ENCODE results near the gene PTGDS.
A peak's percentile ranks its signal among the peaks of the same experiment; 100 is the strongest.

PTGDS gene

GRCh38 chr9:136978073-136978864, 965 bp downstream of the PTGDS start:
- H3K36me3 Mint-ChIP-seq (ENCODE audit: low read depth): no peaks in the 10 kb centered on the region
- no peaks in the 10 kb centered on the region for H3K4me1 Mint-ChIP-seq
- H3K4me3 Mint-ChIP-seq: peak overlapping the region in 1 of 3 experiments; percentile 23
- no peak overlapping the region for H3K27ac Mint-ChIP-seq
- no peaks in the 10 kb centered on the region for H3K9me3 Mint-ChIP-seq
- TF ChIP-seq CTCF (IDR thresholded peaks at IDR 0.05; ENCODE audit: unreplicated experiment in 3 of 3): no peak
- no peaks in the 10 kb centered on the region for H3K27me3 Mint-ChIP-seq (ENCODE audit: low read depth)

GRCh38 chr9:136978865-136979544, 1.7 kb downstream of the PTGDS start:
- peaks cover 4% of the 10 kb centered on the region for H3K4me1 Mint-ChIP-seq
- no peak for TF ChIP-seq CTCF (IDR thresholded peaks at IDR 0.05; ENCODE audit: unreplicated experiment in 3 of 3)
- no peak overlapping the region for H3K4me3 Mint-ChIP-seq
- H3K27me3 Mint-ChIP-seq (ENCODE audit: low read depth): peaks cover 4% of the 10 kb centered on the region
- no peaks in the 10 kb centered on the region for H3K36me3 Mint-ChIP-seq (ENCODE audit: low read depth)
- no peak overlapping the region for H3K27ac Mint-ChIP-seq
- H3K9me3 Mint-ChIP-seq: no peaks in the 10 kb centered on the region

GRCh38 chr9:136979769-136980587, 2.7 kb downstream of the PTGDS start:
- peak overlapping the region in 1 of 3 experiments; percentile 49 for H3K27ac Mint-ChIP-seq
- no peak for TF ChIP-seq CTCF (IDR thresholded peaks at IDR 0.05; ENCODE audit: unreplicated experiment in 3 of 3)

GRCh38 chr9:136980669-136981478, 3.6 kb downstream of the PTGDS start:
- H3K9me3 Mint-ChIP-seq: no peaks in the 10 kb centered on the region
- TF ChIP-seq CTCF (IDR thresholded peaks at IDR 0.05; ENCODE audit: unreplicated experiment in 3 of 3): no peak
- H3K36me3 Mint-ChIP-seq (ENCODE audit: low read depth): no peaks in the 10 kb centered on the region
- H3K4me1 Mint-ChIP-seq: peaks cover 4% of the 10 kb centered on the region
- peak overlapping the region in 1 of 3 experiments; percentile 3 for H3K4me3 Mint-ChIP-seq
- peak overlapping the region in 1 of 3 experiments; percentile 49 for H3K27ac Mint-ChIP-seq
- peaks cover 5% of the 10 kb centered on the region for H3K27me3 Mint-ChIP-seq (ENCODE audit: low read depth)

More at GRCh38 chr9:136979769-136980587, 2.7 kb downstream of the PTGDS start:
- Mint-ChIP-seq H3K9me3 (no peaks in the 10 kb centered on the region), H3K36me3 (ENCODE audit: low read depth) (no peaks in the 10 kb centered on the region), H3K4me3 (peak overlapping the region in 1 of 3 experiments; percentile 41), H3K27me3 (ENCODE audit: low read depth) (peaks cover 5% of the 10 kb centered on the region), H3K4me1 (peaks cover 4% of the 10 kb centered on the region)

GRCh38 chr9:136981588-136982231, 4.4 kb downstream of the PTGDS start:
- Mint-ChIP-seq H3K9me3 (no peaks in the 10 kb centered on the region), H3K36me3 (ENCODE audit: low read depth) (no peaks in the 10 kb centered on the region), H3K4me1 (peaks cover 4% of the 10 kb centered on the region), H3K4me3 (no peak overlapping the region), H3K27me3 (ENCODE audit: low read depth) (peaks cover 5% of the 10 kb centered on the region), H3K27ac (no peak overlapping the region)
- no peak for TF ChIP-seq CTCF (IDR thresholded peaks at IDR 0.05; ENCODE audit: unreplicated experiment in 3 of 3)
